ENCODE measurements around the gene WDR27.
"Not testable (repeated sequence)": the region's sequence is repeated elsewhere in the genome, so short reads cannot be mapped to it uniquely, and the experiment has no call there.

WDR27 gene

GRCh38 chr6:169617562-169617961, 84.3 kb downstream of the WDR27 start:
- FAIRE-seq (no peak), DNase-seq (ENCODE audit: insufficient read length, low spot score) (no peak)
- TF ChIP-seq POLR2A (IDR thresholded peaks at IDR 0.05; ENCODE audit: low read depth, low read length), result no peak

GRCh38 chr6:169608609-169609008, 93.2 kb downstream of the WDR27 start:
- not testable (repeated sequence) for DNase-seq (ENCODE audit: insufficient read length, low spot score); FAIRE-seq

- DNase-seq (ENCODE audit: insufficient read length, low spot score), result no peak
- FAIRE-seq, result no peak
- no peak for TF ChIP-seq POLR2A (IDR thresholded peaks at IDR 0.05; ENCODE audit: low read depth, low read length)
Measured at GRCh38 chr6:169604076-169604475, 97.8 kb downstream of the WDR27 start.

GRCh38 chr6:169601129-169601528, 100.7 kb downstream of the WDR27 start:
- DNase-seq (ENCODE audit: insufficient read length, low spot score); FAIRE-seq: not testable (repeated sequence)

- TF ChIP-seq POLR2A (IDR thresholded peaks at IDR 0.05; ENCODE audit: low read depth, low read length), result no peak
- no peak for DNase-seq (ENCODE audit: insufficient read length, low spot score)
- no peak for FAIRE-seq
Measured at GRCh38 chr6:169592558-169592957, 109.3 kb downstream of the WDR27 start.

GRCh38 chr6:169591616-169592015, 110.2 kb downstream of the WDR27 start:
- DNase-seq (ENCODE audit: insufficient read length, low spot score) (no peak), FAIRE-seq (no peak)
- TF ChIP-seq POLR2A (IDR thresholded peaks at IDR 0.05; ENCODE audit: low read depth, low read length), result no peak

GRCh38 chr6:169590376-169590939, 111.4 kb downstream of the WDR27 start:
- FAIRE-seq, result no peak
- DNase-seq (ENCODE audit: insufficient read length, low spot score), result no peak
- TF ChIP-seq POLR2A (IDR thresholded peaks at IDR 0.05; ENCODE audit: low read depth, low read length), result no peak

- FAIRE-seq, result peak; percentile 6
- TF ChIP-seq POLR2A (IDR thresholded peaks at IDR 0.05; ENCODE audit: low read depth, low read length), result no peak
- DNase-seq (ENCODE audit: insufficient read length, low spot score), result no peak
Measured at GRCh38 chr6:169589699-169590257, 112.1 kb downstream of the WDR27 start.

- FAIRE-seq, result no peak
- DNase-seq (ENCODE audit: insufficient read length, low spot score), result no peak
- no peak for TF ChIP-seq POLR2A (IDR thresholded peaks at IDR 0.05; ENCODE audit: low read depth, low read length)
Measured at GRCh38 chr6:169589293-169589692, 112.5 kb downstream of the WDR27 start.

- no peak for TF ChIP-seq POLR2A (IDR thresholded peaks at IDR 0.05; ENCODE audit: low read depth, low read length)
- DNase-seq (ENCODE audit: insufficient read length, low spot score) (no peak), FAIRE-seq (no peak)
Measured at GRCh38 chr6:169587975-169588374, 113.9 kb downstream of the WDR27 start.

GRCh38 chr6:169583886-169584541, 117.8 kb downstream of the WDR27 start:
- no peak for DNase-seq (ENCODE audit: insufficient read length, low spot score)
- no peak for TF ChIP-seq POLR2A (IDR thresholded peaks at IDR 0.05; ENCODE audit: low read depth, low read length)
- no peak for FAIRE-seq

- no peak for FAIRE-seq
- no peak for TF ChIP-seq POLR2A (IDR thresholded peaks at IDR 0.05; ENCODE audit: low read depth, low read length)
- DNase-seq (ENCODE audit: insufficient read length, low spot score), result no peak
Measured at GRCh38 chr6:169579407-169580111, 122.3 kb downstream of the WDR27 start.

GRCh38 chr6:169577974-169578373, 123.9 kb downstream of the WDR27 start:
- DNase-seq (ENCODE audit: insufficient read length, low spot score) (no peak), FAIRE-seq (no peak)
- TF ChIP-seq POLR2A (IDR thresholded peaks at IDR 0.05; ENCODE audit: low read depth, low read length), result no peak

GRCh38 chr6:169577236-169577635, 124.6 kb downstream of the WDR27 start:
- DNase-seq (ENCODE audit: insufficient read length, low spot score), result no peak
- no peak for TF ChIP-seq POLR2A (IDR thresholded peaks at IDR 0.05; ENCODE audit: low read depth, low read length)
- no peak for FAIRE-seq

- no peak for FAIRE-seq
- no peak for TF ChIP-seq POLR2A (IDR thresholded peaks at IDR 0.05; ENCODE audit: low read depth, low read length)
- DNase-seq (ENCODE audit: insufficient read length, low spot score), result no peak
Measured at GRCh38 chr6:169575821-169576220, 126.0 kb downstream of the WDR27 start.
